ENCODE results near the gene SPECC1L.

The SPECC1L gene

DNA sequence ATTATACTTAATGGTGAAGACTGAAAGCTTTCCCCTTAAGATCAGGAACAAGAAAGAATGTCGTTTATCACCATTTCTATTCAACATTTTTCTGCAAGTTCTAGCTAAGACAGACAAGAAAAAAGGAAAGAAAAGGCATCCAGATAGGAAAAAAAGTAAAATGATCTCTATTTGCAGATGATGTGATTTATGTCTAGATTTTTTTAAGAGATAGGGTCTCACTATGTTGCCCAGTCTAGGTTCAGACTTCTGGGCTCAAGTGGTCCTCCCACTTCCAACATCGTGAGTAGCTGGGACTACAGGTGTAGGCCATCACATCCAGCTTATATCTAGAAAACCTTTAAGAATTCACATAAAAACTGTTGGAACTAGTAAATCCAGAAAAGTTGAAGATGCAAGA is 105.4 kb downstream of the SPECC1L start:
- no peak overlapping the region for H3K4me3 ChIP-seq (ENCODE audit: low read length, poor library complexity, severe bottlenecking)
- no peak for TF ChIP-seq EZH2phosphoT487 (IDR thresholded peaks at IDR 0.05; ENCODE audit: borderline replicate concordance)
- TF ChIP-seq, protein P1, sequence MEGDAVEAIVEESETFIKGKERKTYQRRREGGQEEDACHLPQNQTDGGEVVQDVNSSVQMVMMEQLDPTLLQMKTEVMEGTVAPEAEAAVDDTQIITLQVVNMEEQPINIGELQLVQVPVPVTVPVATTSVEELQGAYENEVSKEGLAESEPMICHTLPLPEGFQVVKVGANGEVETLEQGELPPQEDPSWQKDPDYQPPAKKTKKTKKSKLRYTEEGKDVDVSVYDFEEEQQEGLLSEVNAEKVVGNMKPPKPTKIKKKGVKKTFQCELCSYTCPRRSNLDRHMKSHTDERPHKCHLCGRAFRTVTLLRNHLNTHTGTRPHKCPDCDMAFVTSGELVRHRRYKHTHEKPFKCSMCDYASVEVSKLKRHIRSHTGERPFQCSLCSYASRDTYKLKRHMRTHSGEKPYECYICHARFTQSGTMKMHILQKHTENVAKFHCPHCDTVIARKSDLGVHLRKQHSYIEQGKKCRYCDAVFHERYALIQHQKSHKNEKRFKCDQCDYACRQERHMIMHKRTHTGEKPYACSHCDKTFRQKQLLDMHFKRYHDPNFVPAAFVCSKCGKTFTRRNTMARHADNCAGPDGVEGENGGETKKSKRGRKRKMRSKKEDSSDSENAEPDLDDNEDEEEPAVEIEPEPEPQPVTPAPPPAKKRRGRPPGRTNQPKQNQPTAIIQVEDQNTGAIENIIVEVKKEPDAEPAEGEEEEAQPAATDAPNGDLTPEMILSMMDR (conservative IDR thresholded peaks at IDR 0.05; ENCODE audit: low read length), result no peak
- peaks cover 40% of the 10 kb centered on the region for H3K4me1 ChIP-seq (ENCODE audit: insufficient read depth, low read length, poor library complexity, severe bottlenecking)
- 0 out of 2 replicates have a peak, but pooled peaks cover 4% of the 10 kb centered on the region for H3K79me2 ChIP-seq (ENCODE audit: insufficient read depth, low read length)
- peaks cover 5% of the 10 kb centered on the region for H3F3A ChIP-seq (ENCODE audit: low read depth)
- peaks cover 41% of the 10 kb centered on the region for H3K36me3 ChIP-seq (ENCODE audit: insufficient read depth, low read length)
- H3K9me3 ChIP-seq (ENCODE audit: insufficient read depth, low read depth, low read length), result peaks cover 5% of the 10 kb centered on the region
- no peak overlapping the region for H3K4me2 ChIP-seq (ENCODE audit: low read depth, low read length, poor library complexity, severe bottlenecking)
- no peaks in the 10 kb centered on the region for H3K9me2 ChIP-seq (replicated peaks; ENCODE audit: low read depth, low read length)
- no peaks in the 10 kb centered on the region for H4K20me1 ChIP-seq (ENCODE audit: insufficient read depth, low read length, poor library complexity, severe bottlenecking)
- H3K9ac ChIP-seq (ENCODE audit: low read depth, low read length, poor library complexity, severe bottlenecking), result no peak overlapping the region
- no peaks in the 10 kb centered on the region for H3K27me3 ChIP-seq (ENCODE audit: insufficient read depth, low read length, poor library complexity, severe bottlenecking)
- H2AFZ ChIP-seq (ENCODE audit: low read length), result no peak overlapping the region

DNA sequence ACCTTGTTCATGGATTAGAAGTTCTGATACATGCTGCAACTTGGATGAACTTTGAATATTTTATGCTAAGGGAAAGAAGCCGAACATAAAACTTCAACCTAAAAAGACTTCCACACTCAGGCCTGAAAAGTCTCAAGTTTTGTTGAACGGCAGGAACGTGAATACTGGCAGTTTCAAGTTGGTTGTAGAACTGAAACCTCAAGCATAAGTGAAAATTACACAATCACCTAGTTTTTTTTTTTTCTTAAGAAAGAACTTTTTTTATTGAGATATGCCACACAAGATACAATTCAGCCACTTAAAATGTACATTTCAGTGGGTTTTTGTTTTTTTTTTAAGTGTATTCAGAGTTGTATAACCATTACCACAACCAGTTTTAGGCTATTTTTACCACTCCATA is 106.0 kb downstream of the SPECC1L start:
- H3K9ac ChIP-seq (ENCODE audit: low read depth, low read length, poor library complexity, severe bottlenecking), result no peak overlapping the region
- TF ChIP-seq EZH2phosphoT487 (IDR thresholded peaks at IDR 0.05; ENCODE audit: borderline replicate concordance), result no peak
- TF ChIP-seq, protein P1 (conservative IDR thresholded peaks at IDR 0.05; ENCODE audit: low read length), result no peak
- H3K36me3 ChIP-seq (ENCODE audit: insufficient read depth, low read length), result peaks cover 35% of the 10 kb centered on the region

DNA sequence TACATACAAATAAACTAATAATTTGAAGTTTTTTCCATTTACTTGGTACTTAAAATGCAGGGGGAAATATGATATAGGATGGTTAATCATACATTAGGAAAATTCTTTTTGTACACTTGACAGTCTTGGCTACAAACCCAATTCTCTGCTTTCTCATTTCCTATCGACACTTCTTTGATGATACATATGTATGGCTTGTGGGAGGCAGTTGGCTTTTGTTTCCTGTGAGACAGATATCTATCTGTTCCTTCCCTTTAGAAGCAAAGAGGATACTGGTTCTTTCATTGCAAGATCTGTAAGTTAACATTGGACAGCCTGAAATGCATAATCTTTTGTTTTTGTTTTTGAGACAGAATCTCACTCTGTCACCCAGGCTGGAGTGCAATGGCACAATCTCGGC is 108.9 kb downstream of the SPECC1L start:
- Histone ChIP-seq H3K9ac (ENCODE audit: low read depth, low read length, poor library complexity, severe bottlenecking) (peak overlapping the region; percentile 61), H3F3A (ENCODE audit: low read depth) (peaks cover 5% of the 10 kb centered on the region), H3K36me3 (ENCODE audit: insufficient read depth, low read length) (peaks cover 29% of the 10 kb centered on the region), H3K4me1 (ENCODE audit: insufficient read depth, low read length, poor library complexity, severe bottlenecking) (peaks cover 45% of the 10 kb centered on the region), H3K9me3 (ENCODE audit: insufficient read depth, low read depth, low read length) (peaks cover 5% of the 10 kb centered on the region), H3K9me2 (replicated peaks; ENCODE audit: low read depth, low read length) (no peaks in the 10 kb centered on the region), H3K79me2 (ENCODE audit: insufficient read depth, low read length) (peaks cover 10% of the 10 kb centered on the region; the same call in 1 of the 2 replicates), H4K20me1 (ENCODE audit: insufficient read depth, low read length, poor library complexity, severe bottlenecking) (no peaks in the 10 kb centered on the region), H3K4me2 (ENCODE audit: low read depth, low read length, poor library complexity, severe bottlenecking) (peak overlapping the region; percentile 71), H2AFZ (ENCODE audit: low read length) (no peak overlapping the region), H3K4me3 (ENCODE audit: low read length, poor library complexity, severe bottlenecking) (peak overlapping the region; percentile 45), H3K27me3 (ENCODE audit: insufficient read depth, low read length, poor library complexity, severe bottlenecking) (no peaks in the 10 kb centered on the region)
- TF ChIP-seq EZH2phosphoT487 (IDR thresholded peaks at IDR 0.05; ENCODE audit: borderline replicate concordance), result no peak
- TF ChIP-seq, protein P1 (conservative IDR thresholded peaks at IDR 0.05; ENCODE audit: low read length), result no peak

More for the DNA sequence above, 106.0 kb downstream of the SPECC1L start:
- Histone ChIP-seq H3K79me2 (ENCODE audit: insufficient read depth, low read length) (peaks cover 4% of the 10 kb centered on the region; the same call in 1 of the 2 replicates), H4K20me1 (ENCODE audit: insufficient read depth, low read length, poor library complexity, severe bottlenecking) (no peaks in the 10 kb centered on the region), H3K4me3 (ENCODE audit: low read length, poor library complexity, severe bottlenecking) (no peak overlapping the region), H3K4me2 (ENCODE audit: low read depth, low read length, poor library complexity, severe bottlenecking) (no peak overlapping the region), H3F3A (ENCODE audit: low read depth) (peaks cover 5% of the 10 kb centered on the region), H3K9me2 (replicated peaks; ENCODE audit: low read depth, low read length) (no peaks in the 10 kb centered on the region), H3K4me1 (ENCODE audit: insufficient read depth, low read length, poor library complexity, severe bottlenecking) (peaks cover 45% of the 10 kb centered on the region), H3K27me3 (ENCODE audit: insufficient read depth, low read length, poor library complexity, severe bottlenecking) (no peaks in the 10 kb centered on the region), H3K9me3 (ENCODE audit: insufficient read depth, low read depth, low read length) (peaks cover 5% of the 10 kb centered on the region), H2AFZ (ENCODE audit: low read length) (no peak overlapping the region)

Data from Loucy (cell line).